ENCODE results near the gene UCHL1. TPM values are rescaled to one million over a fixed set of nuclear protein-coding genes. Genes with fewer than 3 reads are reported as not detected.

UCHL1 gene
- total RNA-seq, 2 donors from 2014 or later, result 36.8 to 126 TPM

- Histone ChIP-seq H3K27me3 (no peaks in the 10 kb centered on the region), H3K36me3 (no peaks in the 10 kb centered on the region), H3K4me1 (no peaks in the 10 kb centered on the region), H3K27ac (no peak overlapping the region), H3K9me3 (peaks cover 0 to 3% of the 10 kb centered on the region in 2 donors), H3K4me3 (no peak overlapping the region)
- TF ChIP-seq CTCF (IDR thresholded peaks at IDR 0.05), result no peak
- no peak for DNase-seq (ENCODE audit: low spot score)
These were observed 59.1 kb downstream of the UCHL1 start for GRCh38 chr4:41315862-41316261.

Other genes with a start within 250 kb of the UCHL1 start
- gene APBB2, start 42.4 kb upstream of the UCHL1 start, total RNA-seq, result 10 to 100 TPM; 37.3 to 75.3 TPM

Data from right atrium auricular region (tissue), 2 donors.